K562 (cell line): ENCODE measurements around the gene SDHC. TPM values are rescaled to one million over a fixed set of nuclear protein-coding genes. Genes with fewer than 3 reads are reported as not detected.

Experiments used
- ARHGAP35 ChIP-seq: fragments of 450-650 bp; IDR thresholded peaks from 2 replicates; pipeline ENCODE4 v1.6.1; 2018; ENCODE audit not compliant: partially characterized antibody
- BRD9 ChIP-seq: fragments of 450-650 bp; IDR thresholded peaks from 2 replicates; pipeline ENCODE4 v1.6.1; 2018; ENCODE audit warnings: low read depth; ENCODE audit not compliant: partially characterized antibody
- BRF2 ChIP-seq: IDR thresholded peaks from 3 replicates; pipeline ENCODE4 v1.6.1; 2011; ENCODE audit warnings: borderline replicate concordance, mild to moderate bottlenecking; ENCODE audit not compliant: insufficient read length, insufficient read depth
- FIP1L1 ChIP-seq: fragments of 200-400 bp; formaldehyde crosslinking; IDR thresholded peaks from 2 replicates; pipeline ENCODE4 v1.6.1; 2018; ENCODE audit warnings: mild to moderate bottlenecking, low read depth, low read length; ENCODE audit not compliant: poor library complexity, severe bottlenecking
- FOS ChIP-seq: IDR thresholded peaks from 3 replicates; pipeline ENCODE4 v1.6.1; 2011; ENCODE audit not compliant: insufficient read length; ENCODE audit errors: extremely low read depth
- HNRNPUL1 ChIP-seq: fragments of 200-400 bp; formaldehyde crosslinking; IDR thresholded peaks from 2 replicates; pipeline ENCODE4 v1.6.1; 2017; ENCODE audit warnings: low read length
- MAFF ChIP-seq: IDR thresholded peaks from 2 replicates; pipeline ENCODE4 v1.6.1; 2012; ENCODE audit warnings: low read length, improper control_type of control experiment
- PHB2 ChIP-seq: fragments of 450-650 bp; IDR thresholded peaks from 2 replicates; pipeline ENCODE4 v1.6.1; 2017; ENCODE audit warnings: low read depth
- RBM15 ChIP-seq: fragments of 200-400 bp; formaldehyde crosslinking; IDR thresholded peaks from 2 replicates; pipeline ENCODE4 v1.6.1; 2018; ENCODE audit warnings: mild to moderate bottlenecking, low read length, moderate library complexity; ENCODE audit not compliant: insufficient read depth
- SAFB ChIP-seq: fragments of 200-400 bp; formaldehyde crosslinking; IDR thresholded peaks from 2 replicates; pipeline ENCODE4 v1.6.1; 2017; ENCODE audit warnings: low read depth, low read length, borderline replicate concordance
- SMARCE1 ChIP-seq: fragments of 450-650 bp; IDR thresholded peaks from 2 replicates; pipeline ENCODE4 v1.7.1; 2016; ENCODE audit warnings: mild to moderate bottlenecking
- ZBTB9 ChIP-seq: fragments of 450-650 bp; formaldehyde crosslinking; IDR thresholded peaks from 2 replicates; pipeline ENCODE4 v1.4.0; 2020; ENCODE audit warnings: mild to moderate bottlenecking, moderate library complexity
- ZNF316 ChIP-seq: fragments of 450-650 bp; IDR thresholded peaks from 2 replicates; pipeline ENCODE4 v1.6.1; 2016
- ZNF778 ChIP-seq: fragments of 450-650 bp; formaldehyde crosslinking; IDR thresholded peaks from 2 replicates; pipeline ENCODE4 v1.4.0; 2020; ENCODE audit warnings: mild to moderate bottlenecking, moderate library complexity
- ZZZ3 ChIP-seq: fragments of 450-650 bp; IDR thresholded peaks from 2 replicates; pipeline ENCODE4 v1.6.1; 2016; ENCODE audit warnings: antibody characterized with exemption, mild to moderate bottlenecking, moderate library complexity
- polyA plus RNA-seq, 8 experiments: library from polyadenylated mRNA; depleted of rRNA in 4 of 8; stranded (reverse) in 5 of 8; unstranded in 3 of 8; fragments of >200 nt; fragmentation: Nextera tagmentation in 2 of 8; fragmentation: Illumina TruSeq in 1 of 8; extraction: Ambion mirVana in 2 of 8; extraction: Trizol in 1 of 8; gene quantifications; 2 replicates each; pipeline versions ENCODE4 v1.2.1 to v1.2.3, GENCODE V29; 2011 to 2014; ENCODE audit warnings: inconsistent platforms in 1 of 8, missing spikeins in 1 of 8
- total RNA-seq, 7 experiments: library from RNA; depleted of rRNA in 6 of 7; stranded (reverse); fragments of >200 nt in 6 of 7; fragmentation: Illumina TruSeq in 2 of 7; extraction: Trizol in 2 of 7; gene quantifications; 2 replicates each; pipeline versions ENCODE4 v1.2.1 to v1.2.3, GENCODE V29; 2011 to 2021; ENCODE audit warnings: low replicate concordance in 1 of 7
- TF ChIP-seq, protein P1 (sequence below): fragments of 250-450 bp; sonication (Bioruptor Pico); IDR thresholded peaks from 2 replicates; pipeline ENCODE4 v1.5.0; 2022; ENCODE audit warnings: mild to moderate bottlenecking
- TF ChIP-seq, protein P2 (sequence below): fragments of 450-650 bp; IDR thresholded peaks from 2 replicates; pipeline ENCODE4 v1.6.1; 2014; ENCODE audit warnings: low read depth, mild to moderate bottlenecking, moderate library complexity, borderline replicate concordance
- TF ChIP-seq, protein P3 (sequence below): sonication (generic); formaldehyde crosslinking; IDR thresholded peaks from 2 replicates; pipeline ENCODE4 v1.9.0; 2022; ENCODE audit warnings: mild to moderate bottlenecking, missing genetic modification reagents

SDHC gene
- total and polyA plus RNA-seq, 9 of the 15 experiments (the other 6 are each of a cell fraction or from before 2014, with no cell fraction given), result 7.7 to 309 (median 174) TPM

GRCh38 chr1:161314201-161314981, at the start of gene SDHC (continued):
- no peak for TF ChIP-seq PHB2
- TF ChIP-seq ZNF316, result no peak
- TF ChIP-seq FOS, result no peak
- TF ChIP-seq, protein P1, sequence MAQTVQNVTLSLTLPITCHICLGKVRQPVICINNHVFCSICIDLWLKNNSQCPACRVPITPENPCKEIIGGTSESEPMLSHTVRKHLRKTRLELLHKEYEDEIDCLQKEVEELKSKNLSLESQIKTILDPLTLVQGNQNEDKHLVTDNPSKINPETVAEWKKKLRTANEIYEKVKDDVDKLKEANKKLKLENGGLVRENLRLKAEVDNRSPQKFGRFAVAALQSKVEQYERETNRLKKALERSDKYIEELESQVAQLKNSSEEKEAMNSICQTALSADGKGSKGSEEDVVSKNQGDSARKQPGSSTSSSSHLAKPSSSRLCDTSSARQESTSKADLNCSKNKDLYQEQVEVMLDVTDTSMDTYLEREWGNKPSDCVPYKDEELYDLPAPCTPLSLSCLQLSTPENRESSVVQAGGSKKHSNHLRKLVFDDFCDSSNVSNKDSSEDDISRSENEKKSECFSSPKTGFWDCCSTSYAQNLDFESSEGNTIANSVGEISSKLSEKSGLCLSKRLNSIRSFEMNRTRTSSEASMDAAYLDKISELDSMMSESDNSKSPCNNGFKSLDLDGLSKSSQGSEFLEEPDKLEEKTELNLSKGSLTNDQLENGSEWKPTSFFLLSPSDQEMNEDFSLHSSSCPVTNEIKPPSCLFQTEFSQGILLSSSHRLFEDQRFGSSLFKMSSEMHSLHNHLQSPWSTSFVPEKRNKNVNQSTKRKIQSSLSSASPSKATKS (CRISPR knock-in tag), result no peak
- TF ChIP-seq RBM15, result no peak
- no peak for TF ChIP-seq MAFF
- no peak for TF ChIP-seq FIP1L1
- no peak for TF ChIP-seq ZZZ3
- TF ChIP-seq, protein P2, sequence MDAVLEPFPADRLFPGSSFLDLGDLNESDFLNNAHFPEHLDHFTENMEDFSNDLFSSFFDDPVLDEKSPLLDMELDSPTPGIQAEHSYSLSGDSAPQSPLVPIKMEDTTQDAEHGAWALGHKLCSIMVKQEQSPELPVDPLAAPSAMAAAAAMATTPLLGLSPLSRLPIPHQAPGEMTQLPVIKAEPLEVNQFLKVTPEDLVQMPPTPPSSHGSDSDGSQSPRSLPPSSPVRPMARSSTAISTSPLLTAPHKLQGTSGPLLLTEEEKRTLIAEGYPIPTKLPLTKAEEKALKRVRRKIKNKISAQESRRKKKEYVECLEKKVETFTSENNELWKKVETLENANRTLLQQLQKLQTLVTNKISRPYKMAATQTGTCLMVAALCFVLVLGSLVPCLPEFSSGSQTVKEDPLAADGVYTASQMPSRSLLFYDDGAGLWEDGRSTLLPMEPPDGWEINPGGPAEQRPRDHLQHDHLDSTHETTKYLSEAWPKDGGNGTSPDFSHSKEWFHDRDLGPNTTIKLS, result no peak; the same call in 1 of the 2 replicates
- TF ChIP-seq ZBTB9 (CRISPR knock-in tag), result peak; percentile 86
- TF ChIP-seq ARHGAP35, result no peak
- no peak for TF ChIP-seq SAFB
- TF ChIP-seq, protein P3, sequence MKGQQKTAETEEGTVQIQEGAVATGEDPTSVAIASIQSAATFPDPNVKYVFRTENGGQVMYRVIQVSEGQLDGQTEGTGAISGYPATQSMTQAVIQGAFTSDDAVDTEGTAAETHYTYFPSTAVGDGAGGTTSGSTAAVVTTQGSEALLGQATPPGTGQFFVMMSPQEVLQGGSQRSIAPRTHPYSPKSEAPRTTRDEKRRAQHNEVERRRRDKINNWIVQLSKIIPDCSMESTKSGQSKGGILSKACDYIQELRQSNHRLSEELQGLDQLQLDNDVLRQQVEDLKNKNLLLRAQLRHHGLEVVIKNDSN (CRISPR knock-in tag), result peak; percentile 91
- TF ChIP-seq ZNF778, result no peak
- no peak for TF ChIP-seq HNRNPUL1
- TF ChIP-seq SMARCE1, result no peak
- peak; percentile 52 for TF ChIP-seq BRD9
- TF ChIP-seq BRF2, result no peak
